GM21390 (cell line): Measurements from ENCODE around the gene IFIH1.
A peak's percentile ranks its signal among the peaks of the same experiment; 100 is the strongest.

ENCODE experiments used
- ATAC-seq: cut with Tn5 transposase; IDR thresholded peaks from one replicate; pipeline ENCODE4 v1.9.1; 2021; ENCODE audit not compliant: unreplicated experiment

IFIH1 gene

GRCh38 chr2:162318328-162319180 lies at the start of gene IFIH1:
Gene IFIH1 (minus strand): TSS chr2:162318684. CDS start chr2:162318307, 377 bp downstream.
- ATAC-seq, result peak; percentile 74

- ATAC-seq, result no peak
These were observed 46.9 kb upstream of the IFIH1 start for GRCh38 chr2:162365392-162365791.

GRCh38 chr2:162344617-162344950 lies 26.1 kb upstream of the IFIH1 start:
- no peak for ATAC-seq

- peak; percentile 98 for ATAC-seq
These were observed 25.5 kb upstream of the IFIH1 start, which contains the start of gene GCA for GRCh38 chr2:162343824-162344616. Gene GCA (plus strand): TSS chr2:162344132. CDS start chr2:162344249, 117 bp downstream.

GRCh38 chr2:162343492-162343823 lies 25.0 kb upstream of the IFIH1 start:
- ATAC-seq, result no peak

- ATAC-seq, result no peak
These were observed 24.4 kb upstream of the IFIH1 start for GRCh38 chr2:162342841-162343240.

- ATAC-seq, result no peak
These were observed 23.8 kb upstream of the IFIH1 start for GRCh38 chr2:162342321-162342720.

GRCh38 chr2:162340822-162341221 lies 22.3 kb upstream of the IFIH1 start:
- no peak for ATAC-seq

- no peak for ATAC-seq
These were observed 19.4 kb upstream of the IFIH1 start for GRCh38 chr2:162337868-162338267.

GRCh38 chr2:162333968-162334367 lies 15.5 kb upstream of the IFIH1 start:
- peak; percentile 64 for ATAC-seq

GRCh38 chr2:162330881-162331280 lies 12.4 kb upstream of the IFIH1 start:
- no peak for ATAC-seq

- ATAC-seq, result peak; percentile 88
These were observed 10.1 kb upstream of the IFIH1 start for GRCh38 chr2:162328424-162329157.

- no peak for ATAC-seq
These were observed 9.3 kb upstream of the IFIH1 start for GRCh38 chr2:162327806-162328205.

GRCh38 chr2:162327134-162327769 lies 8.8 kb upstream of the IFIH1 start:
- ATAC-seq, result no peak

GRCh38 chr2:162324953-162325352 lies 6.5 kb upstream of the IFIH1 start:
- ATAC-seq, result no peak

GRCh38 chr2:162320864-162321517 lies 2.5 kb upstream of the IFIH1 start:
- ATAC-seq, result no peak

GRCh38 chr2:162317861-162318327 lies 590 bp downstream of the IFIH1 start:
- peak; percentile 8 for ATAC-seq

- no peak for ATAC-seq
These were observed 1.3 kb downstream of the IFIH1 start for GRCh38 chr2:162317058-162317742.

GRCh38 chr2:162316590-162316989 lies 1.9 kb downstream of the IFIH1 start:
- ATAC-seq, result no peak

- ATAC-seq, result no peak
These were observed 2.5 kb downstream of the IFIH1 start for GRCh38 chr2:162315938-162316337.
